ENCODE measurements around the gene SNTN. TPM values are rescaled to one million over a fixed set of nuclear protein-coding genes. Genes with fewer than 3 reads are reported as not detected.

Gene SNTN
- total RNA-seq, 1 donor: not detected

GRCh38 chr3:63687278-63688225, 35.1 kb downstream of the SNTN start:
- DNase-seq (ENCODE audit: low read depth): no peak
- H3K4me3 ChIP-seq (ENCODE audit: low read depth, low read length): no peak overlapping the region
- TF ChIP-seq CTCF (IDR thresholded peaks at IDR 0.05; ENCODE audit: insufficient read depth, low read depth, low read length): no peak

- DNase-seq (ENCODE audit: low read depth): no peak
- H3K4me3 ChIP-seq (ENCODE audit: low read depth, low read length): no peak overlapping the region
- TF ChIP-seq CTCF (IDR thresholded peaks at IDR 0.05; ENCODE audit: insufficient read depth, low read depth, low read length): no peak
Observed at GRCh38 chr3:63689285-63689684, 36.8 kb downstream of the SNTN start.

- no peak for TF ChIP-seq CTCF (IDR thresholded peaks at IDR 0.05; ENCODE audit: insufficient read depth, low read depth, low read length)
- H3K4me3 ChIP-seq (ENCODE audit: low read depth, low read length): no peak overlapping the region
- DNase-seq (ENCODE audit: low read depth): no peak
Observed at GRCh38 chr3:63693351-63693750, 40.9 kb downstream of the SNTN start.

GRCh38 chr3:63705092-63705645, 52.7 kb downstream of the SNTN start:
- TF ChIP-seq CTCF (IDR thresholded peaks at IDR 0.05; ENCODE audit: insufficient read depth, low read depth, low read length): no peak

GRCh38 chr3:63706321-63707085, 54.0 kb downstream of the SNTN start:
- no peak for TF ChIP-seq CTCF (IDR thresholded peaks at IDR 0.05; ENCODE audit: insufficient read depth, low read depth, low read length)
- H3K4me3 ChIP-seq (ENCODE audit: low read depth, low read length): no peak overlapping the region
- peak; percentile 62 for DNase-seq (ENCODE audit: low read depth)

More at GRCh38 chr3:63705092-63705645, 52.7 kb downstream of the SNTN start:
- no peak for DNase-seq (ENCODE audit: low read depth)
- no peak overlapping the region for H3K4me3 ChIP-seq (ENCODE audit: low read depth, low read length)

GRCh38 chr3:63707731-63708130, 55.3 kb downstream of the SNTN start:
- TF ChIP-seq CTCF (IDR thresholded peaks at IDR 0.05; ENCODE audit: insufficient read depth, low read depth, low read length): no peak
- no peak for DNase-seq (ENCODE audit: low read depth)
- no peak overlapping the region for H3K4me3 ChIP-seq (ENCODE audit: low read depth, low read length)
